HepG2 (cell line): ENCODE measurements around the gene ATG9A. TPM values are rescaled to one million over a fixed set of nuclear protein-coding genes. Genes with fewer than 3 reads are reported as not detected.

ENCODE experiments used
- FOXA3 ChIP-seq: IDR thresholded peaks from 2 replicates; pipeline ENCODE4 v1.6.1; 2016; ENCODE audit warnings: missing genetic modification reagents, missing compliant biosample characterization
- KMT2B ChIP-seq: IDR thresholded peaks from 2 replicates; pipeline ENCODE4 v1.6.1; 2016; ENCODE audit warnings: missing genetic modification reagents, missing compliant biosample characterization
- MIER3 ChIP-seq: IDR thresholded peaks from 2 replicates; pipeline ENCODE4 v1.6.1; 2016; ENCODE audit warnings: missing compliant biosample characterization, borderline replicate concordance
- NPAS2 ChIP-seq: sonication (generic); formaldehyde crosslinking; IDR thresholded peaks from 2 replicates; pipeline ENCODE4 v1.8.0; 2022; ENCODE audit warnings: mild to moderate bottlenecking, missing genetic modification reagents, borderline replicate concordance
- PCBP1 ChIP-seq: fragments of 200-400 bp; formaldehyde crosslinking; IDR thresholded peaks from 2 replicates; pipeline ENCODE4 v1.6.1; 2017; ENCODE audit warnings: mild to moderate bottlenecking, low read depth, low read length, borderline replicate concordance
- REPIN1 ChIP-seq: sonication (generic); formaldehyde crosslinking; IDR thresholded peaks from 2 replicates; pipeline ENCODE4 v1.8.0; 2022; ENCODE audit warnings: missing genetic modification reagents, low read depth, mild to moderate bottlenecking, borderline replicate concordance
- SETDB1 ChIP-seq: sonication (generic); formaldehyde crosslinking; IDR thresholded peaks from 2 replicates; pipeline ENCODE4 v1.5.1; 2020; ENCODE audit warnings: missing genetic modification reagents, mild to moderate bottlenecking, borderline replicate concordance
- SSRP1 ChIP-seq: IDR thresholded peaks from 2 replicates; pipeline ENCODE4 v1.6.1; 2016; ENCODE audit warnings: control low read depth
- YEATS2 ChIP-seq: sonication (generic); formaldehyde crosslinking; IDR thresholded peaks from 2 replicates; pipeline ENCODE4 v1.4.0; 2020; ENCODE audit warnings: missing genetic modification reagents, borderline replicate concordance
- ZFP41 ChIP-seq: sonication (generic); formaldehyde crosslinking; IDR thresholded peaks from 2 replicates; pipeline ENCODE4 v1.4.0; 2020; ENCODE audit warnings: mild to moderate bottlenecking, missing genetic modification reagents, borderline replicate concordance
- ZNF335 ChIP-seq: sonication (generic); formaldehyde crosslinking; IDR thresholded peaks from 2 replicates; pipeline ENCODE4 v1.4.0; 2020; ENCODE audit warnings: missing genetic modification reagents
- ZNF572 ChIP-seq: sonication (generic); formaldehyde crosslinking; IDR thresholded peaks from 2 replicates; pipeline ENCODE4 v1.5.1; 2020; ENCODE audit warnings: mild to moderate bottlenecking, missing genetic modification reagents
- ZNF670 ChIP-seq: sonication (generic); formaldehyde crosslinking; IDR thresholded peaks from 2 replicates; pipeline ENCODE4 v1.8.0; 2022; ENCODE audit warnings: mild to moderate bottlenecking, missing genetic modification reagents, borderline replicate concordance
- polyA plus RNA-seq, 8 experiments: library from polyadenylated mRNA; depleted of rRNA in 3 of 8; stranded (reverse) in 7 of 8; unstranded in 1 of 8; fragments of >200 nt; fragmentation: Illumina TruSeq in 4 of 8; extraction: Trizol in 4 of 8; gene quantifications; 2 replicates each; pipeline versions ENCODE4 v1.2.1 to v1.2.3, GENCODE V29; 2011 to 2016; ENCODE audit warnings: low read depth in 4 of 8, missing spikeins in 1 of 8, mixed read lengths in 1 of 8; ENCODE audit not compliant: insufficient read depth in 1 of 8
- total RNA-seq, 5 experiments: library from RNA; depleted of rRNA; stranded (reverse); fragments of >200 nt; fragmentation: Illumina TruSeq; extraction: Trizol; gene quantifications; 2 replicates each; pipeline ENCODE4 v1.2.3, GENCODE V29; 2016; ENCODE audit warnings: low read depth in 1 of 5
- TF ChIP-seq, protein P1 (sequence below): sonication (generic); formaldehyde crosslinking; IDR thresholded peaks from 2 replicates; pipeline ENCODE4 v1.4.0; 2020; ENCODE audit warnings: mild to moderate bottlenecking, missing genetic modification reagents
- TF ChIP-seq, protein P2 (sequence below): sonication (generic); formaldehyde crosslinking; IDR thresholded peaks from 2 replicates; pipeline ENCODE4 v1.5.1; 2020; ENCODE audit warnings: mild to moderate bottlenecking, missing genetic modification reagents, borderline replicate concordance
- TF ChIP-seq, protein P3 (sequence below): sonication (generic); formaldehyde crosslinking; IDR thresholded peaks from 2 replicates; pipeline ENCODE4 v1.5.1; 2020; ENCODE audit warnings: mild to moderate bottlenecking, moderate library complexity, missing genetic modification reagents
- TF ChIP-seq, protein P4 (sequence below): IDR thresholded peaks from 2 replicates; pipeline ENCODE4 v1.4.0; 2020; ENCODE audit warnings: mild to moderate bottlenecking, missing genetic modification reagents
- TF ChIP-seq, protein P5 (sequence below), 2 experiments: fragments of 450-650 bp in 1 of 2; sonication (generic) in 1 of 2; formaldehyde crosslinking; IDR thresholded peaks; 2 replicates each; pipeline versions ENCODE4 v1.5.0 to v1.8.0; 2020 to 2022; ENCODE audit warnings: mild to moderate bottlenecking in 1 of 2, missing genetic modification reagents in 1 of 2

Gene ATG9A
- total and polyA plus RNA-seq, 2 of the 13 experiments (the other 11 are each of a cell fraction or from before 2014, with no cell fraction given) = 35.0 to 131 TPM

DNA sequence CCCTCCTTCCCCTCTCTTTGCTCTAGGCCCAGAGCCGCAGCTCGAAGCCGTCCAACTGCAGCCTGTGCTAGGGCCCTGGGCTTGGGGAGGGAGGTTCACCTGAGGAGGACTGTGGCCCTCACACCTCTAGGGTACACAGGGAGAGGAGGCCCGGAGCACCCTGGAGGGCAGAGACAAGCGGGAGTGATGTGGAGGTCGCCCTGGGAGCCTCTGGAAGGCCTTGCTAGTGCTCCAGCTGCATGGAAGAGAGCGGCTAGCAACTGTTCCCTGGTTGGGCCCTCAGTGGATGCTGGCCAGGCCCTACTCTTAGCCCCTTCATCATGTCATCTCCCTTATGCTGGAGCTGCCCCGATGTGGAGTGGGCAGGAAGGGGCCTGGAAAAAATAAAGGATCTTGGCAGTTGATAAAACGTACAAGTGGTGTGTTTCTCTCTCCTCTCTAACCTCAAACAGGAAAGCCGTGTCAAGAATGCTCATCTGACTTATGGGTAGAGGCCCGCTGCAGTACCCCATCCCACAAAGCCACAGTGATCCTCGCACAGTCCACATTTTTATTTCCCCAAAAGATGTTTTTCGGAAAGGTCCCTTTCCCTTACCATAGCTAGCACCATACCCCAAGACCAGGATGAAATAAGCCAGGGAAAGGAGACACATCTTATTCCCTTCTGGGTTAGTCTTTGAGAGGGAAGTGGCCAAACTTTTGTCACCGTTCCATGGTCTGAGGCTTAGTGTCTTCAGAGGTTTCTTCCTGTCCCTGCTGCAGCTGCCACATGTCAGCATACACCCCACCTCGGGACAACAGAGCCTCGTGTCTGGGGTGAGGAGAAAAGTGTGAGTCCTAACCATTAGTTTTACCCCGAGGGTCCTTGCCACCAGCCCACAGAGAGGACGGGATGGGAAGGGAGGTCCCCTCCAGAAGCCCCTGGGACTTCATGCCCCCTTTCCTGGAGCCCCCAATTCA is 19.9 kb downstream of the ATG9A start (continued):
- TF ChIP-seq ZNF572 (CRISPR knock-in tag) = no peak; the same call in 1 of the 2 replicates
- 0 out of 2 replicates have a peak, but pooled peaks have one; percentile 50 for TF ChIP-seq SETDB1 (CRISPR knock-in tag)
- no peak for TF ChIP-seq ZNF670 (CRISPR knock-in tag)
- TF ChIP-seq, protein P1, sequence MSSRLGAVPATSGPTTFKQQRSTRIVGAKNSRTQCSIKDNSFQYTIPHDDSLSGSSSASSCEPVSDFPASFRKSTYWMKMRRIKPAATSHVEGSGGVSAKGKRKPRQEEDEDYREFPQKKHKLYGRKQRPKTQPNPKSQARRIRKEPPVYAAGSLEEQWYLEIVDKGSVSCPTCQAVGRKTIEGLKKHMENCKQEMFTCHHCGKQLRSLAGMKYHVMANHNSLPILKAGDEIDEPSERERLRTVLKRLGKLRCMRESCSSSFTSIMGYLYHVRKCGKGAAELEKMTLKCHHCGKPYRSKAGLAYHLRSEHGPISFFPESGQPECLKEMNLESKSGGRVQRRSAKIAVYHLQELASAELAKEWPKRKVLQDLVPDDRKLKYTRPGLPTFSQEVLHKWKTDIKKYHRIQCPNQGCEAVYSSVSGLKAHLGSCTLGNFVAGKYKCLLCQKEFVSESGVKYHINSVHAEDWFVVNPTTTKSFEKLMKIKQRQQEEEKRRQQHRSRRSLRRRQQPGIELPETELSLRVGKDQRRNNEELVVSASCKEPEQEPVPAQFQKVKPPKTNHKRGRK = no peak
- no peak for TF ChIP-seq SSRP1
- TF ChIP-seq ZNF335 = no peak
- TF ChIP-seq, protein P2, sequence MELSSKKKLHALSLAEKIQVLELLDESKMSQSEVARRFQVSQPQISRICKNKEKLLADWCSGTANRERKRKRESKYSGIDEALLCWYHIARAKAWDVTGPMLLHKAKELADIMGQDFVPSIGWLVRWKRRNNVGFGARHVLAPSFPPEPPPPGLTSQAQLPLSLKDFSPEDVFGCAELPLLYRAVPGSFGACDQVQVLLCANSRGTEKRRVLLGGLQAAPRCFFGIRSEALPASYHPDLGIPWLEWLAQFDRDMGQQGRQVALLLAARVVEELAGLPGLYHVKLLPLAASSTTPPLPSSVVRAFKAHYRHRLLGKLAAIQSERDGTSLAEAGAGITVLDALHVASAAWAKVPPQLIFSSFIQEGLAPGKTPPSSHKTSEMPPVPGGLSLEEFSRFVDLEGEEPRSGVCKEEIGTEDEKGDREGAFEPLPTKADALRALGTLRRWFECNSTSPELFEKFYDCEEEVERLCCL (CRISPR knock-in tag) = no peak
- TF ChIP-seq ZFP41 (CRISPR knock-in tag) = no peak
- TF ChIP-seq, protein P3, sequence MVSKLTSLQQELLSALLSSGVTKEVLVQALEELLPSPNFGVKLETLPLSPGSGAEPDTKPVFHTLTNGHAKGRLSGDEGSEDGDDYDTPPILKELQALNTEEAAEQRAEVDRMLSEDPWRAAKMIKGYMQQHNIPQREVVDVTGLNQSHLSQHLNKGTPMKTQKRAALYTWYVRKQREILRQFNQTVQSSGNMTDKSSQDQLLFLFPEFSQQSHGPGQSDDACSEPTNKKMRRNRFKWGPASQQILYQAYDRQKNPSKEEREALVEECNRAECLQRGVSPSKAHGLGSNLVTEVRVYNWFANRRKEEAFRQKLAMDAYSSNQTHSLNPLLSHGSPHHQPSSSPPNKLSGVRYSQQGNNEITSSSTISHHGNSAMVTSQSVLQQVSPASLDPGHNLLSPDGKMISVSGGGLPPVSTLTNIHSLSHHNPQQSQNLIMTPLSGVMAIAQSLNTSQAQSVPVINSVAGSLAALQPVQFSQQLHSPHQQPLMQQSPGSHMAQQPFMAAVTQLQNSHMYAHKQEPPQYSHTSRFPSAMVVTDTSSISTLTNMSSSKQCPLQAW = no peak
- no peak for TF ChIP-seq PCBP1
- no peak for TF ChIP-seq KMT2B
- TF ChIP-seq, protein P4, sequence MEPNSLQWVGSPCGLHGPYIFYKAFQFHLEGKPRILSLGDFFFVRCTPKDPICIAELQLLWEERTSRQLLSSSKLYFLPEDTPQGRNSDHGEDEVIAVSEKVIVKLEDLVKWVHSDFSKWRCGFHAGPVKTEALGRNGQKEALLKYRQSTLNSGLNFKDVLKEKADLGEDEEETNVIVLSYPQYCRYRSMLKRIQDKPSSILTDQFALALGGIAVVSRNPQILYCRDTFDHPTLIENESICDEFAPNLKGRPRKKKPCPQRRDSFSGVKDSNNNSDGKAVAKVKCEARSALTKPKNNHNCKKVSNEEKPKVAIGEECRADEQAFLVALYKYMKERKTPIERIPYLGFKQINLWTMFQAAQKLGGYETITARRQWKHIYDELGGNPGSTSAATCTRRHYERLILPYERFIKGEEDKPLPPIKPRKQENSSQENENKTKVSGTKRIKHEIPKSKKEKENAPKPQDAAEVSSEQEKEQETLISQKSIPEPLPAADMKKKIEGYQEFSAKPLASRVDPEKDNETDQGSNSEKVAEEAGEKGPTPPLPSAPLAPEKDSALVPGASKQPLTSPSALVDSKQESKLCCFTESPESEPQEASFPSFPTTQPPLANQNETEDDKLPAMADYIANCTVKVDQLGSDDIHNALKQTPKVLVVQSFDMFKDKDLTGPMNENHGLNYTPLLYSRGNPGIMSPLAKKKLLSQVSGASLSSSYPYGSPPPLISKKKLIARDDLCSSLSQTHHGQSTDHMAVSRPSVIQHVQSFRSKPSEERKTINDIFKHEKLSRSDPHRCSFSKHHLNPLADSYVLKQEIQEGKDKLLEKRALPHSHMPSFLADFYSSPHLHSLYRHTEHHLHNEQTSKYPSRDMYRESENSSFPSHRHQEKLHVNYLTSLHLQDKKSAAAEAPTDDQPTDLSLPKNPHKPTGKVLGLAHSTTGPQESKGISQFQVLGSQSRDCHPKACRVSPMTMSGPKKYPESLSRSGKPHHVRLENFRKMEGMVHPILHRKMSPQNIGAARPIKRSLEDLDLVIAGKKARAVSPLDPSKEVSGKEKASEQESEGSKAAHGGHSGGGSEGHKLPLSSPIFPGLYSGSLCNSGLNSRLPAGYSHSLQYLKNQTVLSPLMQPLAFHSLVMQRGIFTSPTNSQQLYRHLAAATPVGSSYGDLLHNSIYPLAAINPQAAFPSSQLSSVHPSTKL (CRISPR knock-in tag) = no peak
- no peak for TF ChIP-seq YEATS2
- TF ChIP-seq MIER3 (CRISPR knock-in tag) = no peak
- no peak for TF ChIP-seq FOXA3 (CRISPR knock-in tag)
- TF ChIP-seq REPIN1 (CRISPR knock-in tag) = no peak; the same call in 1 of the 2 replicates
- no peak for TF ChIP-seq NPAS2 (CRISPR knock-in tag)
- TF ChIP-seq, protein P5, sequence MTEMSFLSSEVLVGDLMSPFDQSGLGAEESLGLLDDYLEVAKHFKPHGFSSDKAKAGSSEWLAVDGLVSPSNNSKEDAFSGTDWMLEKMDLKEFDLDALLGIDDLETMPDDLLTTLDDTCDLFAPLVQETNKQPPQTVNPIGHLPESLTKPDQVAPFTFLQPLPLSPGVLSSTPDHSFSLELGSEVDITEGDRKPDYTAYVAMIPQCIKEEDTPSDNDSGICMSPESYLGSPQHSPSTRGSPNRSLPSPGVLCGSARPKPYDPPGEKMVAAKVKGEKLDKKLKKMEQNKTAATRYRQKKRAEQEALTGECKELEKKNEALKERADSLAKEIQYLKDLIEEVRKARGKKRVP (CRISPR knock-in tag; IDR thresholded peaks at IDR 0.05) = no peak
